GM23338 (cell line): ENCODE measurements around the gene OR56B1. TPM values are rescaled to one million over a fixed set of nuclear protein-coding genes. Genes with fewer than 3 reads are reported as not detected.
"Not testable (repeated sequence)": the region's sequence is repeated elsewhere in the genome, so short reads cannot be mapped to it uniquely, and the experiment has no call there.

Experiments
- ATAC-seq: fragments of 200-7000 bp; cut with Tn5 transposase; 3 replicates; pipeline ENCODE4 v1.9.1; 2020
- DNase-seq: peaks from one replicate; pipeline ENCODE4 v3.0.0-alpha.2; 2015; ENCODE audit warnings: low spot score
- H2AFZ ChIP-seq: fragments of 200-600 bp; sonication (generic); 2 replicates; pipeline ENCODE4 v1.8.0; 2016; ENCODE audit warnings: antibody characterized with exemption, mild to moderate bottlenecking, moderate library complexity
- H3F3A ChIP-seq: fragments of 200-600 bp; sonication (generic); replicated peaks from 2 replicates; pipeline ENCODE4 v1.8.0; 2017; ENCODE audit warnings: antibody characterized with exemption, mixed run types, low read depth
- H3K27ac ChIP-seq: fragments of 200-600 bp; sonication (generic); 2 replicates; pipeline ENCODE4 v1.6.1; 2016; ENCODE audit warnings: low read depth
- H3K27me3 ChIP-seq: fragments of 200-600 bp; sonication (generic); 2 replicates; pipeline ENCODE4 v1.8.0; 2016; ENCODE audit warnings: mild to moderate bottlenecking, mixed run types, moderate library complexity; ENCODE audit not compliant: insufficient read depth
- H3K36me3 ChIP-seq: fragments of 200-600 bp; sonication (generic); 2 replicates; pipeline ENCODE4 v1.8.0; 2016; ENCODE audit warnings: mild to moderate bottlenecking; ENCODE audit not compliant: insufficient read depth
- H3K4me1 ChIP-seq: fragments of 200-600 bp; sonication (generic); 2 replicates; pipeline ENCODE4 v1.8.0; 2016; ENCODE audit warnings: mild to moderate bottlenecking, moderate library complexity; ENCODE audit not compliant: insufficient read depth
- H3K4me2 ChIP-seq: fragments of 200-600 bp; sonication (generic); 2 replicates; pipeline ENCODE4 v1.7.1; 2017; ENCODE audit warnings: mixed run types
- H3K4me3 ChIP-seq: fragments of 200-600 bp; sonication (generic); 2 replicates; pipeline ENCODE4 v1.6.1; 2016; ENCODE audit warnings: mixed run types
- H3K79me2 ChIP-seq: fragments of 200-600 bp; sonication (generic); replicated peaks from 2 replicates; pipeline ENCODE4 v1.8.0; 2017; ENCODE audit warnings: mild to moderate bottlenecking; ENCODE audit not compliant: insufficient read depth
- H3K9me2 ChIP-seq: fragments of 200-600 bp; sonication (generic); 2 replicates; pipeline ENCODE4 v1.8.0; 2017; ENCODE audit not compliant: insufficient read depth
- H4K20me1 ChIP-seq: fragments of 200-600 bp; sonication (generic); replicated peaks from 2 replicates; pipeline ENCODE4 v1.8.0; 2017; ENCODE audit warnings: mild to moderate bottlenecking; ENCODE audit not compliant: insufficient read depth
- H3K27ac Mint-ChIP-seq: 2 replicates; pipeline ENCODE4 v1.8.0; 2020; ENCODE audit warnings: inconsistent platforms, mild to moderate bottlenecking, moderate library complexity, mixed read lengths
- H3K27me3 Mint-ChIP-seq: 3 replicates; pipeline ENCODE4 v1.8.0; 2022; ENCODE audit warnings: low read depth, mild to moderate bottlenecking, moderate library complexity, mixed read lengths, inconsistent platforms; ENCODE audit not compliant: insufficient read depth, poor library complexity
- H3K36me3 Mint-ChIP-seq: 3 replicates; pipeline ENCODE4 v1.8.0; 2021; ENCODE audit warnings: low read depth, mild to moderate bottlenecking, inconsistent platforms, moderate library complexity, mixed read lengths
- H3K4me1 Mint-ChIP-seq: 3 replicates; pipeline ENCODE4 v1.8.0; 2020; ENCODE audit warnings: mild to moderate bottlenecking, inconsistent platforms, mixed read lengths
- H3K4me3 Mint-ChIP-seq: 3 replicates; pipeline ENCODE4 v1.8.0; 2021; ENCODE audit warnings: moderate library complexity, mild to moderate bottlenecking, inconsistent platforms, mixed read lengths
- H3K9me3 Mint-ChIP-seq: 3 replicates; pipeline ENCODE4 v1.8.0; 2020; ENCODE audit warnings: moderate library complexity, mild to moderate bottlenecking, inconsistent platforms, mixed read lengths
- CREB1 ChIP-seq: fragments of 250-450 bp; sonication (Bioruptor Pico); IDR thresholded peaks from 2 replicates; pipeline ENCODE4 v1.5.0; 2020; ENCODE audit warnings: low read depth, mild to moderate bottlenecking, moderate library complexity
- EZH2phosphoT487 ChIP-seq: fragments of 200-600 bp; sonication (generic); IDR thresholded peaks from one replicate; pipeline ENCODE4 v1.8.1; 2018; ENCODE audit warnings: antibody characterized with exemption; ENCODE audit not compliant: unreplicated experiment
- JUNB ChIP-seq: IDR thresholded peaks from one replicate; pipeline ENCODE4 v1.6.1; 2016; ENCODE audit warnings: antibody characterized with exemption; ENCODE audit not compliant: unreplicated experiment
- NANOG ChIP-seq: IDR thresholded peaks from 2 replicates; pipeline ENCODE4 v1.6.1; 2016; ENCODE audit warnings: antibody characterized with exemption, borderline replicate concordance
- POLR2AphosphoS5 ChIP-seq: IDR thresholded peaks from 2 replicates; pipeline ENCODE4 v1.6.1; 2016; ENCODE audit warnings: antibody characterized with exemption, low read depth
- STAT1 ChIP-seq: IDR thresholded peaks from one replicate; pipeline ENCODE4 v1.6.1; 2016; ENCODE audit warnings: antibody characterized with exemption; ENCODE audit not compliant: unreplicated experiment
- ZNF114 ChIP-seq: fragments of 250-450 bp; sonication (Bioruptor Pico); IDR thresholded peaks from 2 replicates; pipeline ENCODE4 v1.5.0; 2020; ENCODE audit warnings: mild to moderate bottlenecking, moderate library complexity
- polyA plus RNA-seq: library from polyadenylated mRNA; unstranded; fragments of >200 nt; fragmentation: Nextera tagmentation; extraction: Ambion mirVana; gene quantifications from 2 replicates; pipeline ENCODE4 v1.2.1, GENCODE V29; 2016
- total RNA-seq: library from RNA; depleted of rRNA; stranded (reverse); fragments of >200 nt; shearing (Covaris generic); gene quantifications from 2 replicates; pipeline ENCODE4 v1.2.3, GENCODE V29; 2014
- TF ChIP-seq, protein P1 (sequence below): fragments of 250-450 bp; sonication (Bioruptor Pico); IDR thresholded peaks from 2 replicates; pipeline ENCODE4 v1.5.0; 2020; ENCODE audit warnings: mild to moderate bottlenecking, moderate library complexity
- TF ChIP-seq, protein P2 (sequence below), 2 experiments: fragments of 200-600 bp in 1 of 2; sonication (generic) in 1 of 2; conservative IDR thresholded peaks; 2 replicates each; pipeline versions ENCODE4 v1.5.1 to v1.6.1; 2016 to 2017; ENCODE audit warnings: antibody characterized with exemption in 2 of 2, low read depth in 2 of 2, mild to moderate bottlenecking in 2 of 2, moderate library complexity in 1 of 2

The OR56B1 gene
- total and polyA plus RNA-seq, 2 experiments from 2014 or later = 0.28 TPM; not detected in 1

DNA sequence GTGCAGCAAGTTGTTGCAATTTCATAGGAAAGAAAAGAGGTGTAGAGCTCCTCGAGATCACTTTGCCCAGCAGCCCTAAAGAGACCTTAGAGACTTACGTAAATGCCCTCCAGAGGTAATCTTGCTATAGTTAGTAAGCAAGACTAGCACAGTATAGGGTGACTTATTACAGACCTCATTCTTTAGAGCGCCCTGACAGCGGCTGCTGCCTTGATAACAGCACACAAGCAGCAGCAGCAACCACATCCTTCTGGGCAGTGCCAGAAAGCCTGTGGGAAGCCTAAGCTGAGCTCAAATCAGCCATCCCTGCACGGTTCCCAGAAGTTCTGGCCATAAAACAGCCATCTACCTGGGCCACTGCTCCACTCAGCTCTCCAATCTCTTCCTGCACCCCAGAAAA, 22.6 kb upstream of the OR56B1 start (continued):
- TF ChIP-seq, protein P1, sequence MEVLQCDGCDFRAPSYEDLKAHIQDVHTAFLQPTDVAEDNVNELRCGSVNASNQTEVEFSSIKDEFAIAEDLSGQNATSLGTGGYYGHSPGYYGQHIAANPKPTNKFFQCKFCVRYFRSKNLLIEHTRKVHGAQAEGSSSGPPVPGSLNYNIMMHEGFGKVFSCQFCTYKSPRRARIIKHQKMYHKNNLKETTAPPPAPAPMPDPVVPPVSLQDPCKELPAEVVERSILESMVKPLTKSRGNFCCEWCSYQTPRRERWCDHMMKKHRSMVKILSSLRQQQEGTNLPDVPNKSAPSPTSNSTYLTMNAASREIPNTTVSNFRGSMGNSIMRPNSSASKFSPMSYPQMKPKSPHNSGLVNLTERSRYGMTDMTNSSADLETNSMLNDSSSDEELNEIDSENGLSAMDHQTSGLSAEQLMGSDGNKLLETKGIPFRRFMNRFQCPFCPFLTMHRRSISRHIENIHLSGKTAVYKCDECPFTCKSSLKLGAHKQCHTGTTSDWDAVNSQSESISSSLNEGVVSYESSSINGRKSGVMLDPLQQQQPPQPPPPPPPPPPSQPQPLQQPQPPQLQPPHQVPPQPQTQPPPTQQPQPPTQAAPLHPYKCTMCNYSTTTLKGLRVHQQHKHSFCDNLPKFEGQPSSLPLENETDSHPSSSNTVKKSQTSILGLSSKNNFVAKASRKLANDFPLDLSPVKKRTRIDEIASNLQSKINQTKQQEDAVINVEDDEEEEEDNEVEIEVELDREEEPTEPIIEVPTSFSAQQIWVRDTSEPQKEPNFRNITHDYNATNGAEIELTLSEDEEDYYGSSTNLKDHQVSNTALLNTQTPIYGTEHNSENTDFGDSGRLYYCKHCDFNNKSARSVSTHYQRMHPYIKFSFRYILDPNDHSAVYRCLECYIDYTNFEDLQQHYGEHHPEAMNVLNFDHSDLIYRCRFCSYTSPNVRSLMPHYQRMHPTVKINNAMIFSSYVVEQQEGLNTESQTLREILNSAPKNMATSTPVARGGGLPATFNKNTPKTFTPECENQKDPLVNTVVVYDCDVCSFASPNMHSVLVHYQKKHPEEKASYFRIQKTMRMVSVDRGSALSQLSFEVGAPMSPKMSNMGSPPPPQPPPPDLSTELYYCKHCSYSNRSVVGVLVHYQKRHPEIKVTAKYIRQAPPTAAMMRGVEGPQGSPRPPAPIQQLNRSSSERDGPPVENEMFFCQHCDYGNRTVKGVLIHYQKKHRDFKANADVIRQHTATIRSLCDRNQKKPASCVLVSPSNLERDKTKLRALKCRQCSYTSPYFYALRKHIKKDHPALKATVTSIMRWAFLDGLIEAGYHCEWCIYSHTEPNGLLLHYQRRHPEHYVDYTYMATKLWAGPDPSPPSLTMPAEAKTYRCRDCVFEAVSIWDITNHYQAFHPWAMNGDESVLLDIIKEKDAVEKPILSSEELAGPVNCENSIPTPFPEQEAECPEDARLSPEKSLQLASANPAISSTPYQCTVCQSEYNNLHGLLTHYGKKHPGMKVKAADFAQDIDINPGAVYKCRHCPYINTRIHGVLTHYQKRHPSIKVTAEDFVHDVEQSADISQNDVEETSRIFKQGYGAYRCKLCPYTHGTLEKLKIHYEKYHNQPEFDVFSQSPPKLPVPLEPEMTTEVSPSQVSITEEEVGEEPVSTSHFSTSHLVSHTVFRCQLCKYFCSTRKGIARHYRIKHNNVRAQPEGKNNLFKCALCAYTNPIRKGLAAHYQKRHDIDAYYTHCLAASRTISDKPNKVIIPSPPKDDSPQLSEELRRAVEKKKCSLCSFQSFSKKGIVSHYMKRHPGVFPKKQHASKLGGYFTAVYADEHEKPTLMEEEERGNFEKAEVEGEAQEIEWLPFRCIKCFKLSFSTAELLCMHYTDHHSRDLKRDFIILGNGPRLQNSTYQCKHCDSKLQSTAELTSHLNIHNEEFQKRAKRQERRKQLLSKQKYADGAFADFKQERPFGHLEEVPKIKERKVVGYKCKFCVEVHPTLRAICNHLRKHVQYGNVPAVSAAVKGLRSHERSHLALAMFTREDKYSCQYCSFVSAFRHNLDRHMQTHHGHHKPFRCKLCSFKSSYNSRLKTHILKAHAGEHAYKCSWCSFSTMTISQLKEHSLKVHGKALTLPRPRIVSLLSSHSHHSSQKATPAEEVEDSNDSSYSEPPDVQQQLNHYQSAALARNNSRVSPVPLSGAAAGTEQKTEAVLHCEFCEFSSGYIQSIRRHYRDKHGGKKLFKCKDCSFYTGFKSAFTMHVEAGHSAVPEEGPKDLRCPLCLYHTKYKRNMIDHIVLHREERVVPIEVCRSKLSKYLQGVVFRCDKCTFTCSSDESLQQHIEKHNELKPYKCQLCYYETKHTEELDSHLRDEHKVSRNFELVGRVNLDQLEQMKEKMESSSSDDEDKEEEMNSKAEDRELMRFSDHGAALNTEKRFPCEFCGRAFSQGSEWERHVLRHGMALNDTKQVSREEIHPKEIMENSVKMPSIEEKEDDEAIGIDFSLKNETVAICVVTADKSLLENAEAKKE (CRISPR knock-in tag) = no peak

DNA sequence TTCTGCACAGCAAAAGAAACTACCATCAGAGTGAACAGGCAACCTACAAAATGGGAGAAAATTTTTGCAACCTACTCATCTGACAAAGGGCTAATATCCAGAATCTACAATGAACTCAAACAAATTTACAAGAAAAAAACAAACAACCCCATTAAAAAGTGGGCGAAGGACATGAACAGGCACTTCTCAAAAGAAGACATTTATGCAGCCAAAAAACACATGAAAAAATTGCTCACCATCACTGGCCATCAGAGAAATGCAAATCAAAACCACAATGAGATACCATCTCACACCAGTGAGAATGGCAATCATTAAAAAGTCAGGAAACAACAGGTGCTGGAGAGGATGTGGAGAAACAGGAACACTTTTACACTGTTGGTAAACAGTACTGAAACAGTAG, 19.7 kb upstream of the OR56B1 start:
- not testable (repeated sequence) for H3K27ac ChIP-seq, H4K20me1 ChIP-seq, H3K4me1 ChIP-seq, H3K4me1 Mint-ChIP-seq, H3K4me2 ChIP-seq, DNase-seq, H3K4me3 ChIP-seq, H3K79me2 ChIP-seq, H3K27me3 ChIP-seq, H2AFZ ChIP-seq, H3F3A ChIP-seq, H3K9me2 ChIP-seq, H3K4me3 Mint-ChIP-seq, H3K36me3 Mint-ChIP-seq, H3K36me3 ChIP-seq, ATAC-seq, H3K27me3 Mint-ChIP-seq, H3K9me3 Mint-ChIP-seq, H3K27ac Mint-ChIP-seq

GRCh38 chr11:5719703-5720495, 16.3 kb upstream of the OR56B1 start:
- H3K4me1 ChIP-seq = no peaks in the 10 kb centered on the region
- H3K9me2 ChIP-seq = peaks cover 7% of the 10 kb centered on the region; the same call in 1 of the 2 replicates
- no peaks in the 10 kb centered on the region for H3F3A ChIP-seq
- H3K27me3 Mint-ChIP-seq = peaks cover 3% of the 10 kb centered on the region
- H3K4me3 ChIP-seq = no peak overlapping the region
- no peak overlapping the region for H3K4me3 Mint-ChIP-seq
- H3K27me3 ChIP-seq = no peaks in the 10 kb centered on the region
- no peak overlapping the region for H2AFZ ChIP-seq
- ATAC-seq (no peak), DNase-seq (no peak)
- H3K36me3 ChIP-seq = no peaks in the 10 kb centered on the region
- H3K27ac Mint-ChIP-seq = no peak overlapping the region
- peaks cover 5% of the 10 kb centered on the region; the same call in 2 of the 3 replicates for H3K9me3 Mint-ChIP-seq
- H3K4me2 ChIP-seq = no peak overlapping the region
- no peak overlapping the region for H3K27ac ChIP-seq
- peaks cover 2% of the 10 kb centered on the region; the same call in 1 of the 3 replicates for H3K36me3 Mint-ChIP-seq
- no peaks in the 10 kb centered on the region for H3K4me1 Mint-ChIP-seq
- H3K79me2 ChIP-seq = no peaks in the 10 kb centered on the region
- H4K20me1 ChIP-seq = no peaks in the 10 kb centered on the region
- no peak for TF ChIP-seq NANOG
- no peak for TF ChIP-seq POLR2AphosphoS5
- TF ChIP-seq JUNB = no peak
- TF ChIP-seq CREB1 (CRISPR knock-in tag) = no peak
- TF ChIP-seq STAT1 = no peak
- TF ChIP-seq EZH2phosphoT487 = no peak
- TF ChIP-seq, protein P2, sequence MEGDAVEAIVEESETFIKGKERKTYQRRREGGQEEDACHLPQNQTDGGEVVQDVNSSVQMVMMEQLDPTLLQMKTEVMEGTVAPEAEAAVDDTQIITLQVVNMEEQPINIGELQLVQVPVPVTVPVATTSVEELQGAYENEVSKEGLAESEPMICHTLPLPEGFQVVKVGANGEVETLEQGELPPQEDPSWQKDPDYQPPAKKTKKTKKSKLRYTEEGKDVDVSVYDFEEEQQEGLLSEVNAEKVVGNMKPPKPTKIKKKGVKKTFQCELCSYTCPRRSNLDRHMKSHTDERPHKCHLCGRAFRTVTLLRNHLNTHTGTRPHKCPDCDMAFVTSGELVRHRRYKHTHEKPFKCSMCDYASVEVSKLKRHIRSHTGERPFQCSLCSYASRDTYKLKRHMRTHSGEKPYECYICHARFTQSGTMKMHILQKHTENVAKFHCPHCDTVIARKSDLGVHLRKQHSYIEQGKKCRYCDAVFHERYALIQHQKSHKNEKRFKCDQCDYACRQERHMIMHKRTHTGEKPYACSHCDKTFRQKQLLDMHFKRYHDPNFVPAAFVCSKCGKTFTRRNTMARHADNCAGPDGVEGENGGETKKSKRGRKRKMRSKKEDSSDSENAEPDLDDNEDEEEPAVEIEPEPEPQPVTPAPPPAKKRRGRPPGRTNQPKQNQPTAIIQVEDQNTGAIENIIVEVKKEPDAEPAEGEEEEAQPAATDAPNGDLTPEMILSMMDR (conservative IDR thresholded peaks at IDR 0.05; ENCODE audit: low read depth in 2 of 2) = no peak
- TF ChIP-seq ZNF114 (CRISPR knock-in tag) = no peak
